Measurements from ENCODE around the gene GABRR2.

GABRR2 gene

GRCh38 chr6:89317067-89317466 is 2.0 kb upstream of the GABRR2 start (continued):
- TF ChIP-seq, protein P1, sequence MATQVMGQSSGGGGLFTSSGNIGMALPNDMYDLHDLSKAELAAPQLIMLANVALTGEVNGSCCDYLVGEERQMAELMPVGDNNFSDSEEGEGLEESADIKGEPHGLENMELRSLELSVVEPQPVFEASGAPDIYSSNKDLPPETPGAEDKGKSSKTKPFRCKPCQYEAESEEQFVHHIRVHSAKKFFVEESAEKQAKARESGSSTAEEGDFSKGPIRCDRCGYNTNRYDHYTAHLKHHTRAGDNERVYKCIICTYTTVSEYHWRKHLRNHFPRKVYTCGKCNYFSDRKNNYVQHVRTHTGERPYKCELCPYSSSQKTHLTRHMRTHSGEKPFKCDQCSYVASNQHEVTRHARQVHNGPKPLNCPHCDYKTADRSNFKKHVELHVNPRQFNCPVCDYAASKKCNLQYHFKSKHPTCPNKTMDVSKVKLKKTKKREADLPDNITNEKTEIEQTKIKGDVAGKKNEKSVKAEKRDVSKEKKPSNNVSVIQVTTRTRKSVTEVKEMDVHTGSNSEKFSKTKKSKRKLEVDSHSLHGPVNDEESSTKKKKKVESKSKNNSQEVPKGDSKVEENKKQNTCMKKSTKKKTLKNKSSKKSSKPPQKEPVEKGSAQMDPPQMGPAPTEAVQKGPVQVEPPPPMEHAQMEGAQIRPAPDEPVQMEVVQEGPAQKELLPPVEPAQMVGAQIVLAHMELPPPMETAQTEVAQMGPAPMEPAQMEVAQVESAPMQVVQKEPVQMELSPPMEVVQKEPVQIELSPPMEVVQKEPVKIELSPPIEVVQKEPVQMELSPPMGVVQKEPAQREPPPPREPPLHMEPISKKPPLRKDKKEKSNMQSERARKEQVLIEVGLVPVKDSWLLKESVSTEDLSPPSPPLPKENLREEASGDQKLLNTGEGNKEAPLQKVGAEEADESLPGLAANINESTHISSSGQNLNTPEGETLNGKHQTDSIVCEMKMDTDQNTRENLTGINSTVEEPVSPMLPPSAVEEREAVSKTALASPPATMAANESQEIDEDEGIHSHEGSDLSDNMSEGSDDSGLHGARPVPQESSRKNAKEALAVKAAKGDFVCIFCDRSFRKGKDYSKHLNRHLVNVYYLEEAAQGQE (tag by site-specific recombination; IDR thresholded peaks at IDR 0.05) = no peak
- TF ChIP-seq ZNF624 (tag by site-specific recombination; IDR thresholded peaks at IDR 0.05) (no peak), ZNF175 (tag by site-specific recombination; IDR thresholded peaks at IDR 0.05) (no peak), ZBTB48 (tag by site-specific recombination; IDR thresholded peaks at IDR 0.05) (no peak), BCL11A (tag by site-specific recombination; IDR thresholded peaks at IDR 0.05; ENCODE audit: low read depth) (no peak), AEBP2 (tag by site-specific recombination; IDR thresholded peaks at IDR 0.05; ENCODE audit: borderline replicate concordance) (no peak)

DNA sequence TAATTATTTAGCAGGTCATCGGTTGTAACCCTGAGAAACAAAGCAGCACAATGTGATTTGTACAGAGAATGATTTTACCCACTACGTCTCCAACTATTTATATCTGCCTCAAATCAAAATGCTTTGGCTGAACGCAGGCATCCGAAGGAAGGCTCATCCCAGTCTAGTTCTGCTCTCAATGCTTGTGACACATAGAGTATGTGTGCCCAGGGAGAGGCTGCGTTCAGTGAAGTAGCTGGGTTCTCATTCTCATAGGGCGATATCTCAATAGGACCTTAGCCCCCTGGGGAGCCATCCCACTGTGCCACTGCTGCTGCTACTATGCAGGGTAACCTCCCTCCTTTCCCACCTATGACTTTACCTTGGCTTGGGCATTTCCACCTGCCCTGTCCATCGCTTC is 407 bp downstream of the GABRR2 start:
- H3K36me3 ChIP-seq (ENCODE audit: control insufficient read depth in 2 of 2, insufficient read depth in 1 of 2, low read length in 2 of 2) = no peaks in the 10 kb centered on the region
- CTCF ChIA-PET = interaction anchor here (0.9 to 1.5 kb wide), 3 partner anchors 9 to 54 kb away, joined by 3 to 8 read pairs (median 4); no protein-coding TSS in a partner anchor
- no peak overlapping the region for H3K4me3 ChIP-seq (ENCODE audit: low read depth, low read length)
- POLR2A ChIA-PET = no interaction called here
- H3K4me1 ChIP-seq (ENCODE audit: control insufficient read depth, insufficient read depth, low read length) = peaks cover 12% of the 10 kb centered on the region
- no peaks in the 10 kb centered on the region for H3K9me3 ChIP-seq (ENCODE audit: control insufficient read depth, insufficient read depth, low read depth, low read length)
- H3K27ac ChIP-seq (ENCODE audit: extremely low read depth, low read depth, low read length) = no peak overlapping the region
- TF ChIP-seq ZNF660 (tag by site-specific recombination; IDR thresholded peaks at IDR 0.05) = no peak
- no peak for TF ChIP-seq PRDM2 (tag by site-specific recombination; IDR thresholded peaks at IDR 0.05; ENCODE audit: borderline replicate concordance)
- no peak for TF ChIP-seq ZNF366 (tag by site-specific recombination; conservative IDR thresholded peaks at IDR 0.05)
- TF ChIP-seq, protein P2, sequence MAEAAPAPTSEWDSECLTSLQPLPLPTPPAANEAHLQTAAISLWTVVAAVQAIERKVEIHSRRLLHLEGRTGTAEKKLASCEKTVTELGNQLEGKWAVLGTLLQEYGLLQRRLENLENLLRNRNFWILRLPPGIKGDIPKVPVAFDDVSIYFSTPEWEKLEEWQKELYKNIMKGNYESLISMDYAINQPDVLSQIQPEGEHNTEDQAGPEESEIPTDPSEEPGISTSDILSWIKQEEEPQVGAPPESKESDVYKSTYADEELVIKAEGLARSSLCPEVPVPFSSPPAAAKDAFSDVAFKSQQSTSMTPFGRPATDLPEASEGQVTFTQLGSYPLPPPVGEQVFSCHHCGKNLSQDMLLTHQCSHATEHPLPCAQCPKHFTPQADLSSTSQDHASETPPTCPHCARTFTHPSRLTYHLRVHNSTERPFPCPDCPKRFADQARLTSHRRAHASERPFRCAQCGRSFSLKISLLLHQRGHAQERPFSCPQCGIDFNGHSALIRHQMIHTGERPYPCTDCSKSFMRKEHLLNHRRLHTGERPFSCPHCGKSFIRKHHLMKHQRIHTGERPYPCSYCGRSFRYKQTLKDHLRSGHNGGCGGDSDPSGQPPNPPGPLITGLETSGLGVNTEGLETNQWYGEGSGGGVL (tag by site-specific recombination; IDR thresholded peaks at IDR 0.05) = no peak
- no peak for TF ChIP-seq ZNF23 (tag by site-specific recombination; IDR thresholded peaks at IDR 0.05; ENCODE audit: borderline replicate concordance)
- TF ChIP-seq BCL11B (tag by site-specific recombination; IDR thresholded peaks at IDR 0.05; ENCODE audit: low read depth) = no peak
- no peak for TF ChIP-seq ZNF311 (tag by site-specific recombination; IDR thresholded peaks at IDR 0.05; ENCODE audit: borderline replicate concordance)
- TF ChIP-seq, protein P3, sequence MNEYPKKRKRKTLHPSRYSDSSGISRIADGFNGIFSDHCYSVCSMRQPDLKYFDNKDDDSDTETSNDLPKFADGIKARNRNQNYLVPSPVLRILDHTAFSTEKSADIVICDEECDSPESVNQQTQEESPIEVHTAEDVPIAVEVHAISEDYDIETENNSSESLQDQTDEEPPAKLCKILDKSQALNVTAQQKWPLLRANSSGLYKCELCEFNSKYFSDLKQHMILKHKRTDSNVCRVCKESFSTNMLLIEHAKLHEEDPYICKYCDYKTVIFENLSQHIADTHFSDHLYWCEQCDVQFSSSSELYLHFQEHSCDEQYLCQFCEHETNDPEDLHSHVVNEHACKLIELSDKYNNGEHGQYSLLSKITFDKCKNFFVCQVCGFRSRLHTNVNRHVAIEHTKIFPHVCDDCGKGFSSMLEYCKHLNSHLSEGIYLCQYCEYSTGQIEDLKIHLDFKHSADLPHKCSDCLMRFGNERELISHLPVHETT (tag by site-specific recombination; IDR thresholded peaks at IDR 0.05) = no peak
- TF ChIP-seq ZIC2 (tag by site-specific recombination; IDR thresholded peaks at IDR 0.05) = no peak
- TF ChIP-seq, protein P4, sequence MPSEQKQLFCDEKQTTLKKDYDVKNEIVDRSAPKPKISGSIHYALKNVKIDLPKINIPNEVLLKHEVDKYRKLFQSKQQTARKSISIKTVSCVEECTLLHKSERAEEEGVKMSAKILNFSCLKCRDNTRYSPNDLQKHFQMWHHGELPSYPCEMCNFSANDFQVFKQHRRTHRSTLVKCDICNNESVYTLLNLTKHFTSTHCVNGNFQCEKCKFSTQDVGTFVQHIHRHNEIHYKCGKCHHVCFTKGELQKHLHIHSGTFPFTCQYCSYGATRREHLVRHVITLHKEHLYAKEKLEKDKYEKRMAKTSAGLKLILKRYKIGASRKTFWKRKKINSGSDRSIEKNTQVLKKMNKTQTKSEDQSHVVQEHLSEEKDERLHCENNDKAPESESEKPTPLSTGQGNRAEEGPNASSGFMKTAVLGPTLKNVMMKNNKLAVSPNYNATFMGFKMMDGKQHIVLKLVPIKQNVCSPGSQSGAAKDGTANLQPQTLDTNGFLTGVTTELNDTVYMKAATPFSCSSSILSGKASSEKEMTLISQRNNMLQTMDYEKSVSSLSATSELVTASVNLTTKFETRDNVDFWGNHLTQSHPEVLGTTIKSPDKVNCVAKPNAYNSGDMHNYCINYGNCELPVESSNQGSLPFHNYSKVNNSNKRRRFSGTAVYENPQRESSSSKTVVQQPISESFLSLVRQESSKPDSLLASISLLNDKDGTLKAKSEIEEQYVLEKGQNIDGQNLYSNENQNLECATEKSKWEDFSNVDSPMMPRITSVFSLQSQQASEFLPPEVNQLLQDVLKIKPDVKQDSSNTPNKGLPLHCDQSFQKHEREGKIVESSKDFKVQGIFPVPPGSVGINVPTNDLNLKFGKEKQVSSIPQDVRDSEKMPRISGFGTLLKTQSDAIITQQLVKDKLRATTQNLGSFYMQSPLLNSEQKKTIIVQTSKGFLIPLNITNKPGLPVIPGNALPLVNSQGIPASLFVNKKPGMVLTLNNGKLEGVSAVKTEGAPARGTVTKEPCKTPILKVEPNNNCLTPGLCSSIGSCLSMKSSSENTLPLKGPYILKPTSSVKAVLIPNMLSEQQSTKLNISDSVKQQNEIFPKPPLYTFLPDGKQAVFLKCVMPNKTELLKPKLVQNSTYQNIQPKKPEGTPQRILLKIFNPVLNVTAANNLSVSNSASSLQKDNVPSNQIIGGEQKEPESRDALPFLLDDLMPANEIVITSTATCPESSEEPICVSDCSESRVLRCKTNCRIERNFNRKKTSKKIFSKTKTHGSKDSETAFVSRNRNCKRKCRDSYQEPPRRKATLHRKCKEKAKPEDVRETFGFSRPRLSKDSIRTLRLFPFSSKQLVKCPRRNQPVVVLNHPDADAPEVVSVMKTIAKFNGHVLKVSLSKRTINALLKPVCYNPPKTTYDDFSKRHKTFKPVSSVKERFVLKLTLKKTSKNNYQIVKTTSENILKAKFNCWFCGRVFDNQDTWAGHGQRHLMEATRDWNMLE (tag by site-specific recombination; conservative IDR thresholded peaks at IDR 0.05; ENCODE audit: low read depth) = no peak
- no peak for TF ChIP-seq ZNF302 (tag by site-specific recombination; IDR thresholded peaks at IDR 0.05; ENCODE audit: low read depth)
